GM12864 (cell line): Measurements from ENCODE around the gene MTCL3.

ENCODE experiments used
- DNase-seq: peaks from one replicate; pipeline ENCODE4 v3.0.0-alpha.2; 2011; ENCODE audit warnings: low read depth
- H3K4me3 ChIP-seq: 2 replicates; pipeline ENCODE4 v1.5.1; 2011; ENCODE audit warnings: mild to moderate bottlenecking, low read depth, low read length, control low read depth
- TF ChIP-seq, protein P1 (sequence below): IDR thresholded peaks from 2 replicates; pipeline ENCODE4 v1.5.1; 2011; ENCODE audit warnings: low read depth, mild to moderate bottlenecking, moderate library complexity, low read length, control low read depth, inconsistent platforms; ENCODE audit errors: missing control alignments

MTCL3 gene

DNA sequence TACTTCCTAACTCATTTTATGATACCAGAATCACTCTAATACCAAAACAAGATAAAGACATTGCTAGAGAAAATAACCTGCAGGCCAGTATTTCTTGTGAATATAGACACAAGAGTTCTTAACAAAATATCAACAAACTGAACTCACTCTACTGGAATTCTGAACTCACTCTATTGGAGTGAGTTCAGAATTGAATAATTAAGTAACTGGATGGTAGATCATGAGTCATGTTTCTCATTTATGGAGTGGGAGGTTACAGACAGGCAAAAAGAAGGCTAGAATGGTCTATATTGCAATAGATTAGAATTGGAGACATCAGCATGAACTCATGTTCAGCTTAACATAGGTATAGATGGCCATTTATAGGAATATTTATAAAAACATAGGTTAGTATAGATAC is 31.3 kb upstream of the MTCL3 start:
- no peak overlapping the region for H3K4me3 ChIP-seq
- TF ChIP-seq, protein P1, sequence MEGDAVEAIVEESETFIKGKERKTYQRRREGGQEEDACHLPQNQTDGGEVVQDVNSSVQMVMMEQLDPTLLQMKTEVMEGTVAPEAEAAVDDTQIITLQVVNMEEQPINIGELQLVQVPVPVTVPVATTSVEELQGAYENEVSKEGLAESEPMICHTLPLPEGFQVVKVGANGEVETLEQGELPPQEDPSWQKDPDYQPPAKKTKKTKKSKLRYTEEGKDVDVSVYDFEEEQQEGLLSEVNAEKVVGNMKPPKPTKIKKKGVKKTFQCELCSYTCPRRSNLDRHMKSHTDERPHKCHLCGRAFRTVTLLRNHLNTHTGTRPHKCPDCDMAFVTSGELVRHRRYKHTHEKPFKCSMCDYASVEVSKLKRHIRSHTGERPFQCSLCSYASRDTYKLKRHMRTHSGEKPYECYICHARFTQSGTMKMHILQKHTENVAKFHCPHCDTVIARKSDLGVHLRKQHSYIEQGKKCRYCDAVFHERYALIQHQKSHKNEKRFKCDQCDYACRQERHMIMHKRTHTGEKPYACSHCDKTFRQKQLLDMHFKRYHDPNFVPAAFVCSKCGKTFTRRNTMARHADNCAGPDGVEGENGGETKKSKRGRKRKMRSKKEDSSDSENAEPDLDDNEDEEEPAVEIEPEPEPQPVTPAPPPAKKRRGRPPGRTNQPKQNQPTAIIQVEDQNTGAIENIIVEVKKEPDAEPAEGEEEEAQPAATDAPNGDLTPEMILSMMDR = no peak

DNA sequence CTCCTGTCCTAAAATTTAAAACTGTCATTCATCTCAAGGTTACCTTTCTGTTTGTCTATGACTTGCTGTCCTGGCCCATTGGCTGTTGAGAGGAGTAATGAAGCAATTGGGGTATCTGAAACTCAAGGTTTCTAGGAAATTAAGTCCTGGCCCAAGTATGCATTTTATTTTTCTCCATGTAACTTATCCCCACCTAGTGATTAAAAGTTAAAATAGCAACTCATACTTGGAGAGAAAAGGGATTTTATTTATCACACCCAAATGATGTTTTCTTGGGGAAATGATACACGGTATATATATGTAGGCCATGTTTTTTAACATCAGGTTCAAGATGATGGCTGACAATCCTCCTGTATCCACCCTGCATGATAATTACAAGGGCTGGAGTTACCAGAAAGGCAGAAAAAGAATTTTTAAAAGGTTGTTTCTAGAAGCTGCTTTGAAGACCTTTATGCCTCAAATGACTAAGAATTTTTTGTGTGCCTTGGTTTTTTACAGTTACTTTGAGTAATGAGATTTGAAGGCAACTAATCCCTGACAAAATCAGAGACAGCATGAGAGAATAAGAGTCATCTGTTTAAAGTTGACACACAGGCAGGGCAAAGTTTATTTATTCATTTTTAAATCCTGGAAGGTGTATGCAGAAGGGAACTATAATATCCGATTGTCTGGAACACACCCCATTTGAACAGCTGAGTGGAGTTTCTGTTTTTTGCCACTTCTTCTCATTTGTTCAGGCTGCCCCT is 28.9 kb upstream of the MTCL3 start:
- H3K4me3 ChIP-seq = no peak overlapping the region
- no peak for DNase-seq
- TF ChIP-seq, protein P1 = no peak

More for the DNA sequence above, 31.3 kb upstream of the MTCL3 start:
- no peak for DNase-seq

DNA sequence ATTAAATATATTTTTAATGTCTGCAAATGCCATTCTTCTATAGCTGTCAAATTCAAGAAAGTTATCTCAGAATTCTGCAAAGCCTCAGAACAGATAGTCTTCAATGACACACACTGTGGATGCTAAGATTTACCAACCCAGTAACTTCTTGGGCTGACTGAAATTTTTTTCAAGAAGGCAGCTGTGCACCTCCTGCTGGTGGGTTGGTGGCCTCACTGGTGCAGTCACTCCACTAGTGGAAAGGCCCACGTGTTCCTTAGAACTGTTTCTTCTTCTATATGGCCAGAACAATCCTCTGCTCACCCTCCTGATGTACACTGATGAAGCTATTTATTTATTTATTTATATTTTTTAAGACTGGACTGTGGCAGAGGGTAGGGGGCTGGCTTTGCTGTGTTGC is 28.1 kb upstream of the MTCL3 start:
- TF ChIP-seq, protein P1 = peak; percentile 43
- DNase-seq = no peak
- H3K4me3 ChIP-seq = no peak overlapping the region

DNA sequence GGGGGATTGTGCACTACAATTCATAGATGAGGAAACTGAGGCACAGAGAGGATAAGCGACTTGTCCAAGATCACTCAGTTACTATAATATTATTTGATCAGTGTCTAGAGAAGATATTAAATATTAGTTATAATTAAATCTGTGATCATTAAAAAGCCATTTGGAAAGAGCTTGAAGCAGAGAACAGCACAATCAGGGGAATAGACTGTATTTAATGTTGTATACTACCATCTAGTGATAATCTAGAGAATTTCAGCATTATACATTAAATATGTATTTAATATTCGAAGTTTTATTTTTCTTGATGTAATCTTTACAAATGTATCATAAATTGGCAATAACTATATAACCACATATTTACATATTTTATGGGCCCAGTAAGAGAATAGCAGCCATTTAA is 20.1 kb upstream of the MTCL3 start:
- H3K4me3 ChIP-seq = no peak overlapping the region
- TF ChIP-seq, protein P1 = no peak
- no peak for DNase-seq

DNA sequence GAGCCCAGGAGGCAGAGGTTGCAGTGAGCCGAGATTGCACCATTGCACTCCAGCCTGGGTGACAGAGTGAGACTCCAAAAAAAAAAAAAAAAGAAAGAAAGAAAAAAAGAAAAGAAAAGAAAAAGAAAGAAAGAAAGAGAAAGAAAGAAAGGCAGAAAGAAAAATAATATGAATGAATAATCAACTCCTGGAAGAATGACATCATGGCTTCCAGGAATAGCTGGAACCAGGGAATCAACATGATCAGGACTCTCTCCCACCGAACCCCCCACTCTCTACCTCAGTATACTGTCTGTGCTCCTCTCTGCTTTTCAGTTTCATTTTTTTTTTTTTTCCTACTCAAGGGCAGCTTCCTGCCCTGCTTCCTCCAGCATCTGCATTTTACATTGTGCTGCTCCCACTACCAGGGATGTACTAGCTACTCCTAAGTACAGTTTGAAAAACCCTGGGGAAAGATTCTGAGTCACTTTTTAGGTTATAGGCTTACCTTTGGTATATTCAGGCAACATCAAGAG is 19.7 kb upstream of the MTCL3 start:
- TF ChIP-seq, protein P1 = no peak
- DNase-seq = no peak
- no peak overlapping the region for H3K4me3 ChIP-seq

DNA sequence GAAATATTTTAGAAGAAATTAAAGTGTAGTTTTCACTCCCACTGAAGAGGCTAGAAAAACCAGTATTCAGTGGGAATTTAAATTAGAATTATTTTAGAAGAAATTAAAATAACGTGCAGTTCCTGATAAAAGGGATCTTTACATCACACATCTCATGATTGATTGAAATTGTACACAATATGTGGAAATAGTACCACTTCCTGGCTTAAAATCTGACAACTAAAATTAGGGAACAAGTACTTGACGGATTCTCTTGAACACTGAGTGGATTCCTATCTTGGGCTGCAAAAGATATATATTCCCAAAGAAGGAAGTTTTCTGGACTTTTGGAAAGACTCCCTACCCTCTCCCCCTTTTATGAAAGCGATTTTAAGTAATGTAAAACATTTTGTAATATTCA is 14.6 kb upstream of the MTCL3 start:
- DNase-seq = no peak
- TF ChIP-seq, protein P1 = no peak
- H3K4me3 ChIP-seq = no peak overlapping the region

DNA sequence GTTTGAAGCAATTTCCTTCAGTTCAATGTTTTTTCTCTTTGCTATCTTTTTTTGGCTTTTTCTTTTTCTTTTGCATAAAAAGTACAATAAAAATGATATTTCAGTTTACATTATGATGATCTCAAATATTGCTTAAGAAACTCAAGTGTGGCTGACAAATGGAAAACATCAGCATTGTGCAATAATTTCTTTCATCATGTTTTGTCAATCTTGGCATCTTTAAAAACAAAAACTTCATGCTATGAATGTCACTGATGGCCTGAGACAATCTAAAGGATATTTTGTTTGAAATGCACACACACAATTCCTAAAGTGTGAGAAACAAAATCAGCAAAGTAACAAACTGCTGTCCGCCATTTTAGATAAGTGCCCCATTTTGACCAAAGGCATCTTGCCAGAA is 13.9 kb upstream of the MTCL3 start:
- no peak for DNase-seq
- TF ChIP-seq, protein P1 = no peak
- no peak overlapping the region for H3K4me3 ChIP-seq
